ENCODE measurements around the gene MAGEA9. TPM values are rescaled to one million over a fixed set of nuclear protein-coding genes. Genes with fewer than 3 reads are reported as not detected.
A peak's percentile ranks its signal among the peaks of the same experiment; 100 is the strongest.

MAGEA9 gene
- total and polyA plus RNA-seq, 2 experiments from 2014 or later: not detected

- Mint-ChIP-seq H3K4me1 (peaks cover 65% of the 10 kb centered on the region), H3K27ac (peak overlapping the region; percentile 95), H3K27me3 (ENCODE audit: insufficient read depth, low read depth, poor library complexity) (peaks cover 14% of the 10 kb centered on the region), H3K4me3 (peak overlapping the region; percentile 70), H3K36me3 (ENCODE audit: low read depth) (peaks cover under 1% of the 10 kb centered on the region; the same call in 2 of the 3 replicates), H3K9me3 (peaks cover under 1% of the 10 kb centered on the region; the same call in 2 of the 3 replicates)
- TF ChIP-seq JUNB (IDR thresholded peaks at IDR 0.05; ENCODE audit: unreplicated experiment): no peak
- no peak for TF ChIP-seq REST (IDR thresholded peaks at IDR 0.05; ENCODE audit: unreplicated experiment)
- no peak for TF ChIP-seq EZH2phosphoT487 (IDR thresholded peaks at IDR 0.05; ENCODE audit: unreplicated experiment)
- no peak for TF ChIP-seq ZNF331 (CRISPR knock-in tag; IDR thresholded peaks at IDR 0.05; ENCODE audit: low read depth)
- TF ChIP-seq POLR2AphosphoS5 (IDR thresholded peaks at IDR 0.05; ENCODE audit: low read depth): no peak
- TF ChIP-seq, protein P1, sequence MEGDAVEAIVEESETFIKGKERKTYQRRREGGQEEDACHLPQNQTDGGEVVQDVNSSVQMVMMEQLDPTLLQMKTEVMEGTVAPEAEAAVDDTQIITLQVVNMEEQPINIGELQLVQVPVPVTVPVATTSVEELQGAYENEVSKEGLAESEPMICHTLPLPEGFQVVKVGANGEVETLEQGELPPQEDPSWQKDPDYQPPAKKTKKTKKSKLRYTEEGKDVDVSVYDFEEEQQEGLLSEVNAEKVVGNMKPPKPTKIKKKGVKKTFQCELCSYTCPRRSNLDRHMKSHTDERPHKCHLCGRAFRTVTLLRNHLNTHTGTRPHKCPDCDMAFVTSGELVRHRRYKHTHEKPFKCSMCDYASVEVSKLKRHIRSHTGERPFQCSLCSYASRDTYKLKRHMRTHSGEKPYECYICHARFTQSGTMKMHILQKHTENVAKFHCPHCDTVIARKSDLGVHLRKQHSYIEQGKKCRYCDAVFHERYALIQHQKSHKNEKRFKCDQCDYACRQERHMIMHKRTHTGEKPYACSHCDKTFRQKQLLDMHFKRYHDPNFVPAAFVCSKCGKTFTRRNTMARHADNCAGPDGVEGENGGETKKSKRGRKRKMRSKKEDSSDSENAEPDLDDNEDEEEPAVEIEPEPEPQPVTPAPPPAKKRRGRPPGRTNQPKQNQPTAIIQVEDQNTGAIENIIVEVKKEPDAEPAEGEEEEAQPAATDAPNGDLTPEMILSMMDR (conservative IDR thresholded peaks at IDR 0.05; ENCODE audit: low read depth in 2 of 2): no peak
- TF ChIP-seq CREB1 (CRISPR knock-in tag; IDR thresholded peaks at IDR 0.05; ENCODE audit: low read depth): no peak
- peak overlapping the region; percentile 47 for H3K4me3 ChIP-seq
- no peaks in the 10 kb centered on the region for H3F3A ChIP-seq (replicated peaks; ENCODE audit: low read depth)
- ATAC-seq: peak; percentile 86
- H2AFZ ChIP-seq: no peak overlapping the region
- H3K36me3 ChIP-seq (ENCODE audit: insufficient read depth): no peaks in the 10 kb centered on the region
- H3K4me1 ChIP-seq (ENCODE audit: insufficient read depth): peaks cover 43% of the 10 kb centered on the region
- peak overlapping the region; percentile 73 for H3K4me2 ChIP-seq
- H3K79me2 ChIP-seq (replicated peaks; ENCODE audit: insufficient read depth): no peaks in the 10 kb centered on the region
- no peaks in the 10 kb centered on the region for H3K27me3 ChIP-seq (ENCODE audit: insufficient read depth)
- H3K9me2 ChIP-seq (ENCODE audit: insufficient read depth): no peaks in the 10 kb centered on the region
- H3K27ac ChIP-seq (ENCODE audit: low read depth): peak overlapping the region; percentile 99
- peak; percentile 72 for DNase-seq (ENCODE audit: low spot score)
- H4K20me1 ChIP-seq (replicated peaks; ENCODE audit: insufficient read depth): no peaks in the 10 kb centered on the region
Measured at GRCh38 chrX:149830192-149830873, 48.6 kb downstream of the MAGEA9 start.

DNA sequence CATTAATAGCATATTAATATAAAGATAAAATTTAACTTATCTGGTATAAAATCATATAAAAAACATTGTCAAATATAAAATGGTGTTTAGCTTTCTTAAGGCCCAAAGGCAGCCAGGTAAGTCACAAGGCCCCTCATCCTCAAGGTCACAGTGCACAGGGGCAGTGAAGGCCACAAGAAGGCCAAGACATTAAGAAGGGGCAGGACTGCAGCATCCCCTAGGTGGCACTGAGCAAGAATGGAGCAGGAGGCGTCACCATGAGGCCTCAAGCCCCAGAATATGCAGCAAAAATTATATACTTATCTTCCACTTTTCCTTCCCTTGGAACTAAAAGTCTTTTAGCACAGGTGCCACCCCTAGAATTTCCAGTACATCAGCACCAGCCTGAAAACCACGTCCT, 49.7 kb downstream of the MAGEA9 start:
- Histone ChIP-seq H3K4me3 (no peak overlapping the region), H2AFZ (no peak overlapping the region), H3K36me3 (ENCODE audit: insufficient read depth) (no peaks in the 10 kb centered on the region), H3K27ac (ENCODE audit: low read depth) (no peak overlapping the region), H3K9me2 (ENCODE audit: insufficient read depth) (no peaks in the 10 kb centered on the region), H3F3A (replicated peaks; ENCODE audit: low read depth) (no peaks in the 10 kb centered on the region), H3K4me1 (ENCODE audit: insufficient read depth) (peaks cover 54% of the 10 kb centered on the region), H4K20me1 (replicated peaks; ENCODE audit: insufficient read depth) (no peaks in the 10 kb centered on the region), H3K27me3 (ENCODE audit: insufficient read depth) (no peaks in the 10 kb centered on the region), H3K4me2 (no peak overlapping the region), H3K79me2 (replicated peaks; ENCODE audit: insufficient read depth) (no peaks in the 10 kb centered on the region)
- Mint-ChIP-seq H3K9me3 (no peaks in the 10 kb centered on the region; the same call in 2 of the 3 replicates), H3K27ac (no peak overlapping the region), H3K36me3 (ENCODE audit: low read depth) (no peaks in the 10 kb centered on the region), H3K4me3 (no peak overlapping the region), H3K4me1 (peaks cover 63% of the 10 kb centered on the region), H3K27me3 (ENCODE audit: insufficient read depth, low read depth, poor library complexity) (peaks cover 14% of the 10 kb centered on the region)
- ATAC-seq (no peak), DNase-seq (ENCODE audit: low spot score) (peak; percentile 11)
- no peak for TF ChIP-seq JUNB (IDR thresholded peaks at IDR 0.05; ENCODE audit: unreplicated experiment)
- no peak for TF ChIP-seq EZH2 (IDR thresholded peaks at IDR 0.05; ENCODE audit: low read depth, unreplicated experiment)
- TF ChIP-seq NANOG (IDR thresholded peaks at IDR 0.05; ENCODE audit: borderline replicate concordance): no peak
- TF ChIP-seq, protein P1 (conservative IDR thresholded peaks at IDR 0.05; ENCODE audit: low read depth in 2 of 2): peak in 1 of 2 experiments; percentile 39; a peak in 2 of 4 replicates
- no peak for TF ChIP-seq STAT1 (IDR thresholded peaks at IDR 0.05; ENCODE audit: unreplicated experiment)
- no peak for TF ChIP-seq POLR2AphosphoS5 (IDR thresholded peaks at IDR 0.05; ENCODE audit: low read depth)
- no peak for TF ChIP-seq REST (IDR thresholded peaks at IDR 0.05; ENCODE audit: unreplicated experiment)

All from GM23338 (cell line).